NCI-H1694 treated with DMSO at 0.1 percent for 48 hours (cell line): ENCODE results near the gene FADS1.

Experiments used
- DNase-seq: peaks from one replicate; lab custom pipeline; 2025; lab: John Stamatoyannopoulos, UW

Gene FADS1

GRCh38 chr11:61776561-61777075 lies 40.2 kb downstream of the FADS1 start:
- peak; percentile 37 for DNase-seq

- no peak for DNase-seq
These were observed 40.9 kb downstream of the FADS1 start for GRCh38 chr11:61775606-61776554.

GRCh38 chr11:61775106-61775505 lies 41.7 kb downstream of the FADS1 start:
- no peak for DNase-seq

- DNase-seq, result no peak
These were observed 42.4 kb downstream of the FADS1 start for GRCh38 chr11:61774411-61774810.

GRCh38 chr11:61773809-61774208 lies 43.0 kb downstream of the FADS1 start:
- no peak for DNase-seq

GRCh38 chr11:61773356-61773755 lies 43.4 kb downstream of the FADS1 start:
- no peak for DNase-seq

GRCh38 chr11:61771985-61772455 lies 44.8 kb downstream of the FADS1 start:
- no peak for DNase-seq

- DNase-seq, result no peak
These were observed 45.5 kb downstream of the FADS1 start for GRCh38 chr11:61771195-61771894.

- DNase-seq, result no peak
These were observed 46.7 kb downstream of the FADS1 start for GRCh38 chr11:61769946-61770683.

- no peak for DNase-seq
These were observed 47.5 kb downstream of the FADS1 start for GRCh38 chr11:61769169-61769920.

GRCh38 chr11:61768376-61769076 lies 48.3 kb downstream of the FADS1 start:
- no peak for DNase-seq

GRCh38 chr11:61766353-61766841 lies 50.4 kb downstream of the FADS1 start:
- DNase-seq, result no peak

GRCh38 chr11:61765550-61766253 lies 51.1 kb downstream of the FADS1 start:
- no peak for DNase-seq

GRCh38 chr11:61764606-61765260 lies 52.1 kb downstream of the FADS1 start:
- no peak for DNase-seq

GRCh38 chr11:61763930-61764605 lies 52.7 kb downstream of the FADS1 start:
- no peak for DNase-seq

- no peak for DNase-seq
These were observed 54.0 kb downstream of the FADS1 start for GRCh38 chr11:61762798-61763197.

- no peak for DNase-seq
These were observed 54.6 kb downstream of the FADS1 start for GRCh38 chr11:61762223-61762615.

GRCh38 chr11:61761440-61762222 lies 55.2 kb downstream of the FADS1 start:
- no peak for DNase-seq
